Hepatocyte (in vitro differentiated cells): ENCODE data around the gene SCNM1. TPM values are rescaled to one million over a fixed set of nuclear protein-coding genes. Genes with fewer than 3 reads are reported as not detected.

Source experiments
- DNase-seq: peaks from one replicate; pipeline ENCODE4 v3.0.0-alpha.2; 2016; ENCODE audit warnings: low spot score
- H2AFZ ChIP-seq: fragments of 200-600 bp; sonication (generic); 2 replicates; pipeline ENCODE4 v1.6.0; 2016; ENCODE audit warnings: antibody characterized with exemption, mild to moderate bottlenecking
- H3K27ac ChIP-seq: fragments of 200-600 bp; sonication (generic); 2 replicates; pipeline ENCODE4 v1.5.1; 2016; ENCODE audit warnings: mild to moderate bottlenecking
- H3K27me3 ChIP-seq: fragments of 200-600 bp; sonication (generic); 2 replicates; pipeline ENCODE4 v1.6.1; 2016
- H3K36me3 ChIP-seq: fragments of 200-600 bp; sonication (generic); replicated peaks from 2 replicates; pipeline ENCODE4 v1.5.1; 2016; ENCODE audit warnings: low read depth; ENCODE audit not compliant: insufficient read depth
- H3K4me1 ChIP-seq: fragments of 200-600 bp; sonication (generic); 2 replicates; pipeline ENCODE4 v1.5.1; 2016; ENCODE audit warnings: mild to moderate bottlenecking, moderate library complexity; ENCODE audit not compliant: insufficient read depth
- H3K4me2 ChIP-seq: fragments of 200-600 bp; sonication (generic); 2 replicates; pipeline ENCODE4 v1.6.0; 2016
- H3K4me3 ChIP-seq: fragments of 200-600 bp; sonication (generic); 2 replicates; pipeline ENCODE4 v1.5.1; 2016; ENCODE audit warnings: mild to moderate bottlenecking
- H3K79me2 ChIP-seq: fragments of 200-600 bp; sonication (generic); 2 replicates; pipeline ENCODE4 v1.6.0; 2017; ENCODE audit warnings: mild to moderate bottlenecking
- H3K9me2 ChIP-seq: fragments of 200-600 bp; sonication (generic); replicated peaks from 2 replicates; pipeline ENCODE4 v1.6.0; 2017; ENCODE audit warnings: mild to moderate bottlenecking; ENCODE audit not compliant: insufficient read depth
- H3K9me3 ChIP-seq: fragments of 200-600 bp; sonication (generic); 2 replicates; pipeline ENCODE4 v1.5.1; 2016; ENCODE audit warnings: low read depth, mild to moderate bottlenecking
- H4K20me1 ChIP-seq: fragments of 200-600 bp; sonication (generic); 2 replicates; pipeline ENCODE4 v1.6.0; 2016; ENCODE audit warnings: mild to moderate bottlenecking; ENCODE audit not compliant: insufficient read depth, poor library complexity, severe bottlenecking
- CTCF ChIP-seq: fragments of 200-600 bp; sonication (generic); IDR thresholded peaks from 2 replicates; pipeline ENCODE4 v1.5.1; 2016; ENCODE audit warnings: antibody characterized with exemption, mild to moderate bottlenecking; ENCODE audit not compliant: poor library complexity
- EZH2 ChIP-seq: fragments of 200-600 bp; sonication (generic); IDR thresholded peaks from 2 replicates; pipeline ENCODE4 v1.6.1; 2016; ENCODE audit warnings: antibody characterized with exemption, mild to moderate bottlenecking, borderline replicate concordance
- EZH2phosphoT487 ChIP-seq: fragments of 200-600 bp; sonication (generic); IDR thresholded peaks from one replicate; pipeline ENCODE4 v1.6.1; 2018; ENCODE audit warnings: antibody characterized with exemption, mild to moderate bottlenecking, low read depth, moderate library complexity; ENCODE audit not compliant: unreplicated experiment, severe bottlenecking
- WGBS: methylation state at CpG from one replicate; pipeline ENCODE4 v1.1.6; 2016; ENCODE audit warnings: low lambda C conversion rate; ENCODE audit errors: missing lambda C conversion rate; 5-methylcytosine and 5-hydroxymethylcytosine counted together
- polyA plus RNA-seq: library from polyadenylated mRNA; unstranded; fragments of >200 nt; fragmentation: Nextera tagmentation; extraction: Ambion mirVana; gene quantifications from 2 replicates; pipeline ENCODE4 v1.2.1, GENCODE V29; 2016
- total RNA-seq: library from RNA; depleted of rRNA; stranded (reverse); fragments of >200 nt; gene quantifications from 2 replicates; pipeline ENCODE4 v1.2.3, GENCODE V29; 2014

SCNM1 gene
- total and polyA plus RNA-seq, 2 experiments from 2014 or later = 21.5 to 55.4 TPM

DNA sequence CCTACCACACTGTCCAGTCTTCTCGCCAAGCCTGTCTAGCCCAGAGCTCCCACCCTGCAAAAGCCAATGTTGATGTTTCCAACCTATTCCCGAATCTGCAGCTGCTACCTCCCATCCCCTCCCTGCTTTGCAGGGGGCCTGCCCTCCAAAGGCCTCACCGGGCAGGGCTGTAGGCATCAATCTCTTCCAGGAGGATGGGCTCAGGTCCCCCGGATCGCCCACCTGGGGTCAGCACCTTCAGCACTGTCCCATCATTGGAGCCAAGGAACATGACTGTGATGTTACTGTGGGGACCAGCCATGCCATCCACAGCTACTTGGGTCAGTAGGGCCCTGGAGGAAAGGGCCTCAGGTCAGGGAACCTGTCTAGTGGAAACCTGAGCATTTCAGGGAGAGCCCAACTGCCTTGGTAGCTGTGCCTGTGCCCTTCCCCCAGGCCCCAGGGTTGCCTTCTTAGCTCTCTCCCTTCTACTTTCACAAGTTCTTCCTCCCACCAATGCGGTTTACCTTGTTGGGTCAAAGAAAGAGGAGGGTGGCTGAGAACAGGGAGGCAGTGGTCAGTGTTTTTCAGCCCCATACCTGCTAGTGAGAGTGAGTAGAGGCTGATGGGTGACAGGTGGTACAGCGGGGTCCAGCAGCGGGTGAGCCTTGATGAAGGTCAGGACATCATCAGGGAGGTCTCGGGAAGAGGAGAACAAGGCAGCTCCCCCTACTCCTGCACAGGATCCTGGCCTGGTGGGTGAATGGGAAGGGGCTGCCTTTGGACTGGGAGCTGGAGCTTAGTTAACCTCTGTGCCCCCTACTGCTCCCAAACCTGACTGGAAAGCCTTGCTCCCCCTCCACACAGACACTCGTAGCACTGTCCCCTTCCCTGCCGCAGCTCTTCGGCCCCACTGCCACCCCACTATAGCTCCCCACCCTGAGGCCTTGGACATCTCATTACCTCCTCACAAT lies 30.2 kb upstream of the SCNM1 start:
- Histone ChIP-seq H3K9me2 (no peaks in the 10 kb centered on the region), H3K4me2 (no peak overlapping the region), H3K36me3 (no peaks in the 10 kb centered on the region), H3K9me3 (no peaks in the 10 kb centered on the region), H4K20me1 (no peaks in the 10 kb centered on the region), H3K79me2 (no peaks in the 10 kb centered on the region), H3K27ac (no peak overlapping the region), H3K4me1 (peaks cover 14% of the 10 kb centered on the region), H3K27me3 (peaks cover 13% of the 10 kb centered on the region), H2AFZ (no peak overlapping the region), H3K4me3 (no peak overlapping the region)
- 89% methylated on average over 12 of the region's 12 CpGs for WGBS
- no peak for DNase-seq
- no peak for TF ChIP-seq CTCF
- no peak for TF ChIP-seq EZH2phosphoT487
- no peak for TF ChIP-seq EZH2

DNA sequence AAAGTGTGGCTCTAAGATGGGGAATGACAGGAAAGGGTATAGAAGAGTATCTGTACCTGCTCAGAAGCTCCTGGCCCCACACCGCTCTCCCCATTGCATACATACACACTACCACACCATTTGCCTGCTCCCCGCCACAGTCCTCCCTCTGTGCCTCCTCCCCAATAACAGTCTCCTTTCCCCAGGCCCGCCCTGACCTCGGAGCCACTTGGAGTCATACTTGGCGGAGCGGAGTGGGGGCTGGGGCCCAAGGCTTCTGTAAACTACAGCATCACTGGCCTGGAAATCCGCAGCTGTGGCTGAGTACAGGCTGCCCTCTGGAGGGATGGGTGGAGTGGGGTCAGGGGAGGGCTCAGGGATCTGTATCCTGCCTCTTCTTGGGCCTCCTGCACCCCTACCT lies 28.2 kb upstream of the SCNM1 start:
- Histone ChIP-seq H3K9me3 (no peaks in the 10 kb centered on the region), H3K27ac (no peak overlapping the region), H3K79me2 (no peaks in the 10 kb centered on the region), H3K4me1 (peaks cover 3% of the 10 kb centered on the region), H3K4me3 (no peak overlapping the region), H3K36me3 (no peaks in the 10 kb centered on the region), H3K4me2 (no peak overlapping the region), H4K20me1 (no peaks in the 10 kb centered on the region), H2AFZ (no peak overlapping the region), H3K27me3 (no peaks in the 10 kb centered on the region), H3K9me2 (no peaks in the 10 kb centered on the region)
- no peak for DNase-seq
- no peak for TF ChIP-seq CTCF
- no peak for TF ChIP-seq EZH2
- TF ChIP-seq EZH2phosphoT487 = no peak
- 95% methylated on average over 7 of the region's 7 CpGs for WGBS

GRCh38 chr1:151142411-151143056 lies 23.4 kb upstream of the SCNM1 start:
- Histone ChIP-seq H3K9me2 (no peaks in the 10 kb centered on the region), H3K27me3 (peaks cover 3% of the 10 kb centered on the region), H3K27ac (no peak overlapping the region), H3K9me3 (no peaks in the 10 kb centered on the region), H3K4me2 (no peak overlapping the region), H3K36me3 (no peaks in the 10 kb centered on the region), H4K20me1 (no peaks in the 10 kb centered on the region), H3K4me3 (no peak overlapping the region), H3K4me1 (peaks cover 12% of the 10 kb centered on the region), H3K79me2 (peaks cover 7% of the 10 kb centered on the region), H2AFZ (no peak overlapping the region)
- TF ChIP-seq EZH2phosphoT487 = no peak
- no peak for TF ChIP-seq EZH2
- TF ChIP-seq CTCF = no peak
- no peak for DNase-seq
- 94% methylated on average over 3 of the region's 5 CpGs for WGBS
